ENCODE data around the gene KMO. TPM values are rescaled to one million over a fixed set of nuclear protein-coding genes. Genes with fewer than 3 reads are reported as not detected.

KMO gene
- total and polyA plus RNA-seq, 3 experiments from 2014 or later, result 0.06 to 1.4 (median 0.60) TPM

- DNase-seq, result no peak
- Histone ChIP-seq H3K36me3 (ENCODE audit: insufficient read depth, low read length) (no peaks in the 10 kb centered on the region), H3K4me3 (ENCODE audit: low read length) (no peak overlapping the region), H3K27ac (ENCODE audit: low read depth, low read length) (no peak overlapping the region), H3K27me3 (ENCODE audit: insufficient read depth, low read length, poor library complexity, severe bottlenecking) (no peaks in the 10 kb centered on the region), H3K9me3 (ENCODE audit: low read length) (no peaks in the 10 kb centered on the region), H3K4me1 (ENCODE audit: insufficient read depth, low read length) (no peaks in the 10 kb centered on the region)
- no peak overlapping the region for H3K27ac Mint-ChIP-seq
- H3K4me1 Mint-ChIP-seq, result no peaks in the 10 kb centered on the region
- ChIA-PET POLR2A (no interaction called here), CTCF (no interaction called here)
- peaks cover 4 to 14% (median 10%) of the 10 kb centered on the region in 3 donors for H3K36me3 Mint-ChIP-seq
- H3K9me3 Mint-ChIP-seq, result no peaks in the 10 kb centered on the region
- no peak overlapping the region for H3K4me3 Mint-ChIP-seq
- no peaks in the 10 kb centered on the region for H3K27me3 Mint-ChIP-seq
Observed at GRCh38 chr1:241590719-241591118, 58.5 kb downstream of the KMO start.

DNA sequence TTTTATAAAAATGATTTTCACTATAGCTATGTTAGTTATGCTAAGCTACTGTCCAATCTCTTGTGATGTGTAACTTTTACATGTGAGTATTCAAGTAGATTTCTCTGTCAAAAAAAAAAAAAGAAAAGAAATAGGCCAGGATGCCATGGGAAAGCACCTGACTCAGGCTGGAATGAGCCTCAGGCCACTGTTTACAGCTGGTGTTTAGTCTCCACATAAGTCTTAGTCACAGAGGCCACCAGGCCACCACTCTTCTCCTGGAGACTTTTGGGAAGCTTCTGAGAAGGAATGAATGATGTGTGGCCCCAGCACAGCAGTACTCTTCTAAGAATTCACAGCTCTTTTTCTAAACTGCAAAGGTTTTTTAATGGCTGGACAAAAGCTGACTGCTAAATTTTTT is 59.1 kb downstream of the KMO start:
- Histone ChIP-seq H3K4me1 (ENCODE audit: insufficient read depth, low read length) (no peaks in the 10 kb centered on the region), H3K27ac (ENCODE audit: low read depth, low read length) (no peak overlapping the region), H3K4me3 (ENCODE audit: low read length) (no peak overlapping the region), H3K9me3 (ENCODE audit: low read length) (no peaks in the 10 kb centered on the region), H3K27me3 (ENCODE audit: insufficient read depth, low read length, poor library complexity, severe bottlenecking) (no peaks in the 10 kb centered on the region), H3K36me3 (ENCODE audit: insufficient read depth, low read length) (no peaks in the 10 kb centered on the region)
- Mint-ChIP-seq H3K27me3 (no peaks in the 10 kb centered on the region), H3K9me3 (no peaks in the 10 kb centered on the region), H3K36me3 (peaks cover 4 to 16% (median 12%) of the 10 kb centered on the region in 3 donors), H3K27ac (no peak overlapping the region), H3K4me1 (no peaks in the 10 kb centered on the region), H3K4me3 (no peak overlapping the region)
- DNase-seq, result no peak
- ChIA-PET CTCF (no interaction called here), POLR2A (no interaction called here)

- Histone ChIP-seq H3K9me3 (ENCODE audit: low read length) (no peaks in the 10 kb centered on the region), H3K27ac (ENCODE audit: low read depth, low read length) (no peak overlapping the region), H3K27me3 (ENCODE audit: insufficient read depth, low read length, poor library complexity, severe bottlenecking) (no peaks in the 10 kb centered on the region), H3K4me1 (ENCODE audit: insufficient read depth, low read length) (no peaks in the 10 kb centered on the region), H3K36me3 (ENCODE audit: insufficient read depth, low read length) (no peaks in the 10 kb centered on the region), H3K4me3 (ENCODE audit: low read length) (no peak overlapping the region)
- H3K4me1 Mint-ChIP-seq, result no peaks in the 10 kb centered on the region
- ChIA-PET POLR2A (no interaction called here), CTCF (no interaction called here)
- no peak overlapping the region for H3K4me3 Mint-ChIP-seq
- no peak overlapping the region for H3K27ac Mint-ChIP-seq
- H3K36me3 Mint-ChIP-seq, result peaks cover 4 to 16% (median 13%) of the 10 kb centered on the region in 3 donors
- no peak for DNase-seq
- H3K27me3 Mint-ChIP-seq, result no peaks in the 10 kb centered on the region
- no peaks in the 10 kb centered on the region for H3K9me3 Mint-ChIP-seq
Observed at GRCh38 chr1:241591736-241592135, 59.6 kb downstream of the KMO start.

DNA sequence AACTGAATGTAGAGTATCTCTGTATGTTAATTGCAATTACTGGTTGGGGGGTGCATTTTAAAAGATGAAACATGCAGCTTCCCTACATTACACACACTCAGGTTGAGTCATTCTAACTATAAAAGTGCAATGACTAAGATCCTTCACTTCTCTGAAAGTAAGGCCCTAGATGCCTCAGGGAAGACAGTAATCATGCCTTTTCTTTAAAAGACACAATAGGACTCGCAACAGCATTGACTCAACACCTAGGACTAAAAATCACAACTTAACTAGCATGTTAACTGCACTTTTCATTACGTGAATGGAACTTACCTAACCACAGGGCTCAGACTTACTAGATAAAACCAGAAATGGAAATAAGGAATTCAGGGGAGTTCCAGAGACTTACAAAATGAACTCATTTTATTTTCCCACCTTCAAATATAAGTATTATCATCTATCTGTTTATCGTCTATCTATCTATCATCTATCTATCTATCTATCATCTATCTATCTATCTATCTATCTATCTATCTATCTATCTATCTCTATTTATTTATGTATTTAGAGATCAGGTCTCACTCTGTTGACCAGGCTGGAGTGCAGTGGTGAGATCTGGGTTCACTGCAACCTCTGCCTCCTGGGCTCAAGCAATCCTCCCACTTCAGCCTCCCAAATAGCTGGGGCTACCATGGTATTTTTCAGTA is 60.2 kb downstream of the KMO start:
- Mint-ChIP-seq H3K36me3 (peaks cover 4 to 17% (median 13%) of the 10 kb centered on the region in 3 donors), H3K27ac (no peak overlapping the region), H3K27me3 (no peaks in the 10 kb centered on the region), H3K4me3 (no peak overlapping the region), H3K9me3 (no peaks in the 10 kb centered on the region), H3K4me1 (no peaks in the 10 kb centered on the region)
- DNase-seq, result no peak
- H3K27me3 ChIP-seq (ENCODE audit: insufficient read depth, low read length, poor library complexity, severe bottlenecking), result no peaks in the 10 kb centered on the region
- no peak overlapping the region for H3K27ac ChIP-seq (ENCODE audit: low read depth, low read length)
- no peaks in the 10 kb centered on the region for H3K36me3 ChIP-seq (ENCODE audit: insufficient read depth, low read length)
- no peak overlapping the region for H3K4me3 ChIP-seq (ENCODE audit: low read length)
- POLR2A ChIA-PET, result no interaction called here
- no peaks in the 10 kb centered on the region for H3K4me1 ChIP-seq (ENCODE audit: insufficient read depth, low read length)
- no peaks in the 10 kb centered on the region for H3K9me3 ChIP-seq (ENCODE audit: low read length)
- CTCF ChIA-PET, result no interaction called here

GRCh38 chr1:241593186-241593585 is 61.0 kb downstream of the KMO start:
- Mint-ChIP-seq H3K9me3 (no peaks in the 10 kb centered on the region), H3K36me3 (peaks cover 4 to 21% (median 16%) of the 10 kb centered on the region in 3 donors), H3K27ac (no peak overlapping the region), H3K4me1 (no peaks in the 10 kb centered on the region), H3K4me3 (no peak overlapping the region), H3K27me3 (no peaks in the 10 kb centered on the region)
- ChIA-PET CTCF (no interaction called here), POLR2A (no interaction called here)
- Histone ChIP-seq H3K4me3 (ENCODE audit: low read length) (no peak overlapping the region), H3K27me3 (ENCODE audit: insufficient read depth, low read length, poor library complexity, severe bottlenecking) (no peaks in the 10 kb centered on the region), H3K4me1 (ENCODE audit: insufficient read depth, low read length) (no peaks in the 10 kb centered on the region), H3K9me3 (ENCODE audit: low read length) (no peaks in the 10 kb centered on the region), H3K27ac (ENCODE audit: low read depth, low read length) (no peak overlapping the region), H3K36me3 (ENCODE audit: insufficient read depth, low read length) (no peaks in the 10 kb centered on the region)
- DNase-seq, result no peak

- no peak overlapping the region for H3K27ac ChIP-seq (ENCODE audit: low read depth, low read length)
- POLR2A ChIA-PET, result no interaction called here
- Mint-ChIP-seq H3K4me1 (no peaks in the 10 kb centered on the region), H3K27me3 (peaks cover 0 to 1% of the 10 kb centered on the region in 2 donors), H3K27ac (no peak overlapping the region), H3K4me3 (no peak overlapping the region), H3K9me3 (no peaks in the 10 kb centered on the region), H3K36me3 (peaks cover 9 to 23% (median 22%) of the 10 kb centered on the region in 3 donors)
- H3K4me3 ChIP-seq (ENCODE audit: low read length), result no peak overlapping the region
- CTCF ChIA-PET, result interaction anchor here (1.3 kb wide), 1 partner anchor 14 kb away, joined by 3 read pairs; no protein-coding TSS in a partner anchor
- no peaks in the 10 kb centered on the region for H3K4me1 ChIP-seq (ENCODE audit: insufficient read depth, low read length)
- no peak for DNase-seq
- H3K36me3 ChIP-seq (ENCODE audit: insufficient read depth, low read length), result no peaks in the 10 kb centered on the region
- H3K27me3 ChIP-seq (ENCODE audit: insufficient read depth, low read length, poor library complexity, severe bottlenecking), result no peaks in the 10 kb centered on the region
- H3K9me3 ChIP-seq (ENCODE audit: low read length), result no peaks in the 10 kb centered on the region
Observed at GRCh38 chr1:241596633-241597032, 64.5 kb downstream of the KMO start.

- Mint-ChIP-seq H3K4me1 (no peaks in the 10 kb centered on the region), H3K4me3 (no peak overlapping the region), H3K9me3 (no peaks in the 10 kb centered on the region), H3K27ac (no peak overlapping the region), H3K36me3 (peaks cover 15 to 30% (median 21%) of the 10 kb centered on the region in 3 donors), H3K27me3 (peaks cover 0 to 1% of the 10 kb centered on the region in 2 donors)
- ChIA-PET POLR2A (no interaction called here), CTCF (interaction anchor here (0.6 kb wide), 1 partner anchor 364 kb away, joined by 3 read pairs; no protein-coding TSS in a partner anchor)
- H3K4me3 ChIP-seq (ENCODE audit: low read length), result no peak overlapping the region
- H3K4me1 ChIP-seq (ENCODE audit: insufficient read depth, low read length), result no peaks in the 10 kb centered on the region
- H3K36me3 ChIP-seq (ENCODE audit: insufficient read depth, low read length), result no peaks in the 10 kb centered on the region
- H3K9me3 ChIP-seq (ENCODE audit: low read length), result no peaks in the 10 kb centered on the region
- H3K27me3 ChIP-seq (ENCODE audit: insufficient read depth, low read length, poor library complexity, severe bottlenecking), result no peaks in the 10 kb centered on the region
- no peak for DNase-seq
- no peak overlapping the region for H3K27ac ChIP-seq (ENCODE audit: low read depth, low read length)
Observed at GRCh38 chr1:241598249-241598648, 66.1 kb downstream of the KMO start.

DNA sequence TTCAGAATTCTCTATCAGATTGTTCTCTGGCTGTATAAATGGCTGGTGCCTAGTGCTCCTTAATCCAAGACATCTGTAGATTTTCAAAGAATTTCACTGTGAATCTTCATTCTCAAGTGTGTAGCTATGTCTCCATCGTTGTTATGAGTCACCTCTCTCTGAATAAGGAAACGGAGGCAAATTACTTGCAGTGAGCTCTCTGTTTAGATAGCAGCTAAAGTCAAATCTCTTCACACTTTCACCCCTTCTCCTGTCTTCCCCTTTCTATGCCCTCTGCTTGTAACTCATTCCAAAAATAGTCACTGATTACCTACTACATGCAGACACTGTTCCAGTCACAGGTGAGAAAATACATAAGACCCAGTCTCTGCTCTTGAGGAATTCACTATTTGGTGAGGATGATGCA is 68.3 kb downstream of the KMO start:
- no peaks in the 10 kb centered on the region for H3K27me3 ChIP-seq (ENCODE audit: insufficient read depth, low read length, poor library complexity, severe bottlenecking)
- Mint-ChIP-seq H3K36me3 (peaks cover 14 to 20% (median 14%) of the 10 kb centered on the region in 3 donors), H3K4me3 (no peak overlapping the region), H3K27ac (no peak overlapping the region), H3K4me1 (no peaks in the 10 kb centered on the region), H3K9me3 (no peaks in the 10 kb centered on the region), H3K27me3 (peaks cover 0 to 1% of the 10 kb centered on the region in 2 donors)
- no peaks in the 10 kb centered on the region for H3K4me1 ChIP-seq (ENCODE audit: insufficient read depth, low read length)
- ChIA-PET CTCF (no interaction called here), POLR2A (no interaction called here)
- no peak for DNase-seq
- H3K27ac ChIP-seq (ENCODE audit: low read depth, low read length), result no peak overlapping the region
- H3K9me3 ChIP-seq (ENCODE audit: low read length), result no peaks in the 10 kb centered on the region
- no peaks in the 10 kb centered on the region for H3K36me3 ChIP-seq (ENCODE audit: insufficient read depth, low read length)
- no peak overlapping the region for H3K4me3 ChIP-seq (ENCODE audit: low read length)
